Jurkat, Clone E6-1 (cell line): ENCODE measurements around the gene KIF26B.
"Not testable (repeated sequence)": the region's sequence is repeated elsewhere in the genome, so short reads cannot be mapped to it uniquely, and the experiment has no call there.

ENCODE experiments used
- DNase-seq: peaks from one replicate; pipeline ENCODE4 v3.0.0-alpha.2; 2011; ENCODE audit warnings: low read depth, low spot score
- H3K4me3 ChIP-seq: 2 replicates; pipeline ENCODE4 v1.5.1; 2011; ENCODE audit warnings: mild to moderate bottlenecking, low read length, control low read depth, moderate library complexity

Gene KIF26B

DNA sequence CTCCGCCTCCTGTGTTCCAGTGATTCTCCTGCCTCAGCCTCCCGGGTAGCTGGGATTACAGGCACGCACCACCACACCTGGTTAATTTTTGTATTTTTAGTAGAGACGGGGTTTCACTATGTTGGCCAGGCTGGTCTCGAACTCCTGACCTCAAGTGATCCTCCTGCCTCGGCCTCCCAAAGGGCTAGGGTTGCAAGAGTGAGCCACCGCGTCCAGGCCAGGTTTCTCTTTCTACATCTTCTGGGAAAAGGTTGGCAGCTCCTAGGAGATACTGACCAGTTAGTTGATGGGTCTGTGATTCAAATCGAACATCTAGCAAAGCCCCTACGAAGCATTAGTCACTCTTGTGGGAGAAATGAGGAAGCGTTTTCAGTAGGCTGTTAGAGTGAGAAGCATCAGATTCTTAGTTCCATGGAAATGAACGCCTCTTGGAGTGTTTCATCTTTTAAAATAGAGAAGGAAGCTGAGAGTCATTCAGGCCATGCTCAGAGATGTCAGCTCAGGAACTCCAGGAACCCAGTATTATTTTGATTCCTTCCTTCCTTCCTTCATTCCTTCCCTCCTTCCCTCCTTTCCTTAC, 204.4 kb downstream of the KIF26B start:
- DNase-seq = not testable (repeated sequence)

DNA sequence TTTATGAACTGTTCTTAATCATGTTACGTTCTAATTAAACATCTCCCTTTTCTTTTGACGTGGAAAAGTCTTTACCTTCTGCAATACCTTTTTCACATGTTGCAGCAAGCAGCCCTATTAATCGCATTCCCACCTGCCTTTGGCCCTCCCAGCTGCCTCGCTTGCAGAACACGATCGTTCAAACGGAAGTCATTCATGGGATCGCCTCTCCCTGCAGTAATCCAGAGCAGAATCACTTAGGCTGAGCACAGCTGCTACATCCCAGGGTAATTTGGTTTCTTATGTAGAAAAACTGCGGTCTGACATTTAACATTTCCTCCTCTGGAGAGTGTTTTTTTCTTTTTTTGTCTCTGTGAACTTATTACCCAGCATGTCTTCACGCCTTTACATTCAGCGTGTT, 206.3 kb downstream of the KIF26B start:
- no peak overlapping the region for H3K4me3 ChIP-seq
- DNase-seq = no peak

More for the DNA sequence above, 204.4 kb downstream of the KIF26B start:
- H3K4me3 ChIP-seq = not testable (repeated sequence)

DNA sequence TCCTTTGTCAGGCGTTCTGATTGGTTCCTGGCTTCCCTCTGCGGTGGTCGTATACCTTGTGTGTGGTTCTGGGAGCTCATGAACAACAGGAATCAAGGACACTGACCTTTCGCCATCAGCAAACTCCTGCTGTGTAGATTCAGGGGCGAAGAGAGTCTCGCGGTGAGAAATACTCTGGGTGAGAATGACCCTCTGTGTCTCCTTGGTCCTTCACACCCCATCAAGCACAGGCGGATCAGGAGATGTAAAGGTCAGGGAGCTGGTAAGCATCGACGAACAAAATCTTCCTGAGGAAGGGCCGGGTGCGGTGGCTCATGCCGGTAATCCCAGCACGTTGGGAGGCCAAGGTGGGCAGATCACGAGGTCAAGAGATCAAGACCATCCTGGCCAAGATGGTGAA, 207.2 kb downstream of the KIF26B start:
- DNase-seq = no peak
- H3K4me3 ChIP-seq = no peak overlapping the region

- no peak overlapping the region for H3K4me3 ChIP-seq
- peak; percentile 83 for DNase-seq
These were observed 208.8 kb downstream of the KIF26B start for GRCh38 chr1:245363461-245364200.

- DNase-seq = no peak
- H3K4me3 ChIP-seq = no peak overlapping the region
These were observed 210.6 kb downstream of the KIF26B start for GRCh38 chr1:245365095-245366020.

GRCh38 chr1:245366886-245367285, 212.1 kb downstream of the KIF26B start:
- DNase-seq = no peak
- no peak overlapping the region for H3K4me3 ChIP-seq

DNA sequence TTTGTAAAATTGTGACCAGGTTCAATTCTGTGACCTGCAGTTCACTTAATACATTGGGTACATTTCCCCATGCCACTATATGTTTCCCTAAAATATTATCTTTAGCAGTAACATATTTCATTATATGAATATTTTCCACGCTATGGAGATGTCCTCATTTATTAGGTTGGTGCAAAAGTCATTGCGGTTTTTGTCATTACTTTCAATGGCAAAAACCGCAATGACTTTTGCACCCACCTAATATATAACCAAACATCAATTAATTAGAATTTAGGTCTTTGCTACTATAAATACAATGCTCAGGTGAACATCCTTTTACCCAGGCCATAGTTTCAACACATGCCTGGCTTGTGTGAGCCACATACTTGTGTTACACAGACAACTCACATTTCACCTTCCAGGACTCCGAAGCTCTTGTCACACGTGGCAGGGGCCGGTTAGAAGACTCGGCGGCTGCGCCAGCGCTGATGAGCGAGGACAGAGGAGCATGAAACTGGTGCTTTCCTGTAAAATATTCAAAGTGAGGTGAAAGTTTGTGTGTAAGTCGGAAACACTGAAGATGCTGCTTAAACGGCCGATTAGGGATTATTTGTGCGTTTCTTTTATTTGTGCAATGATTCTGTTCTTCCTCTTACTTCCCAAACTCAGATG, 215.5 kb downstream of the KIF26B start:
- H3K4me3 ChIP-seq = no peak overlapping the region
- DNase-seq = no peak

- no peak for DNase-seq
- H3K4me3 ChIP-seq = no peak overlapping the region
These were observed 216.3 kb downstream of the KIF26B start for GRCh38 chr1:245370905-245371581.

- no peak overlapping the region for H3K4me3 ChIP-seq
- no peak for DNase-seq
These were observed 218.3 kb downstream of the KIF26B start for GRCh38 chr1:245373131-245373530.

GRCh38 chr1:245375789-245376460, 221.1 kb downstream of the KIF26B start:
- no peak overlapping the region for H3K4me3 ChIP-seq
- DNase-seq = no peak

DNA sequence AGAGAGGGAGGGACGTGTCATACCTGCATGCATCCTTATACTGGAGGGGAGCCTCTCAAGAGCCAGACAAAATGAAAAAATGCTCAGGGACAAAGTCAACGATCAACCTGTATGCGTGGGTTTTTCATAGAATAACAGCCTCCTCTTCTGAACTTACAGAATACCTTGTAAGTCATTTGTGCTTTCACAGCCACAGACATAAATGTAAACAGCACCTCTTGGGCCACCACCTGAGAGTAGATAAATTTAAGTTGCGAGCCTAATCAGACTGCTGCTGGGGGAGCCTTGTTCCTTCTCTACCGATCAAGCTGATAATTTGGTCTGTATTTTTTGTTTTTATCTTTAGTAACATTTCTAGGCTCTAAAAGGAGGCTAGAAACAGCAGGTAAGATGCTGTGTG, 223.1 kb downstream of the KIF26B start:
- no peak overlapping the region for H3K4me3 ChIP-seq
- no peak for DNase-seq

DNA sequence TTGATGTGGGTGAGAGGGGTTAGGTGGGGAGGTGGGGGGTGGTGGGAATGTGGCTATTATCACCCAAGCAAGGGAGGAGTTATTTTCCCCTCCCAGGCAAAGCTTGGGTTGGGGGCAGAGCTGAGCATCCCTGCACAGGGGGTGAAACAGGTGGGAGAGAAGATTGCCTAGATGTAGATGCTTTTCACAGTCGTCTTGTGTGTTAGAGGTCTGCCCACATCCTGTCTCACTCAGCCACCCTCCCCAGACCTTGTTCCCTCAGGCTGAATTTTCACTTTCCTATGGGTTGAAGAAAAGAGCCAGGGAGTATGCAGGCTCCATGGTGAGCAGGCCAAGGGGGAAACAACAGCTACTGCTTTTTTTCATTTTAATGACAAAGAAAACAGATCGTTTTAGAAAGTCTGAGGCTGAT, 223.5 kb downstream of the KIF26B start:
- no peak overlapping the region for H3K4me3 ChIP-seq

DNA sequence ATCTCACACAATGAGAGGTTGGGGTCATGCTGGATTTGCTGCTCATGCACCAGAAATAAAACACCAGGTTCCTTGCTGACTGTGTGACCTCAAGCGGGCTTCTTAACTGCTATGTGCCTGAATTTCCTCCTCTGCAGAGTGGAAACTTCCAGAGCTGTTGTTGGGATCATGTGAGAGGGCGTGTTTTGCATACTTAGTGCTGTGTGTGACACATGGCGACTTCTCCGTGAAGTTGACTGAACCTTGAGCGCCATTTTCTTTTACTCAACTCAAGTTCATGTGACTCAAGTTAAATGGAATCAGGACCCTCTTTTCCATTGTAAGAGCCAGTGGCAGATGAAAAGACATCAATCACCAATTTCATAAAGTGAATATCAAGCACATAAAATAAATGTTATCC, 224.0 kb downstream of the KIF26B start:
- H3K4me3 ChIP-seq = no peak overlapping the region
- DNase-seq = no peak

More for the DNA sequence above, 223.5 kb downstream of the KIF26B start:
- peak; percentile 99 for DNase-seq

- DNase-seq = peak; percentile 54
These were observed 226.2 kb downstream of the KIF26B start for GRCh38 chr1:245380790-245381535.

GRCh38 chr1:245382981-245383380, 228.2 kb downstream of the KIF26B start:
- no peak overlapping the region for H3K4me3 ChIP-seq
- DNase-seq = no peak

More at GRCh38 chr1:245380790-245381535, 226.2 kb downstream of the KIF26B start:
- H3K4me3 ChIP-seq = no peak overlapping the region

DNA sequence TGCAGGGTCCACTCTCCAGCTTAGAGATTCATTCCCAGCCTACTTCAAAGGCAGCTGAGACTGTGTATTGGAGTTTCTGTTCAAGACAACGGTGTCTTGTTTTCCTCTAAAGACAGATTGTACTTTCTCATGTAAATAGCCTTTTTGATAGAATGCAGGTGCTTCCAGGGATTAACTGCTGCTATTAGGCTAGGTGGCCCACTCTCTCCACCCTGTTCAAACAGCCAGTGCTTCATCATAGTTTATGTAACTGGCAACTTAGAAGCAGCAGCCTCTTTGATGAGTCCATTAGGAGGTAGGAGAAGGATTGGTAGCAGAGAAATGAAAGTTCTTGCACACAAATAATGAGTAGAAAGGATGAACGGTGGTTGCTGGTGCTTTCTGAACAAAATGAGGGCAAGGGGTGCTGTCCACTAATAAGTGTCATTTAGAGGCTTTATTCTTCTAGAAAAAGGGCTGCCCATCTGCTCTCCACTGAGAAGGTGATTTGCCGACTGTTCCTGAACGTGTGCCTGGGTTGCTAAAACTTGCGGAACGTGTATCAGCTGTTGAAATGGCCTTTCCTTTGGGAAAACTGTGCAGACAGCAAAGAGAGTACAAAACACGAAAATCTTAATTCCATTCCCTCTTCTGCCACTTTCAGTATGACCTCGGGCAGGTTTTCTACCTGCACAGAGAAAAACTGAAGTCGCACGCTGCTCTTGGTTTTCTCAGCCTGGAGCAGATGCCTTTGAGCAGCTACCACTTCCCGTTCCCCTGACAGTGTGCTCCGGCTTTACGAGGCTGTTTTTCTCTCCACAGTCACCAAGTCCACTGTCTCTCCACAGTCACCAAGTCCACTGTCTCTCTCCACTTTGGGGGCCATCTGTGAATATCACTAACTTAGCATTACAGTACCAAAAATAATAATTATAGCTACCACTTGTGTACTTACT, 228.9 kb downstream of the KIF26B start:
- no peak overlapping the region for H3K4me3 ChIP-seq
- peak; percentile 26 for DNase-seq
